NCI-H1436 (cell line): ENCODE results near the gene QPCTL.
"Not testable (repeated sequence)": the region's sequence is repeated elsewhere in the genome, so short reads cannot be mapped to it uniquely, and the experiment has no call there.

ENCODE experiments used
- DNase-seq: peaks from one replicate; lab custom pipeline; 2025; lab: John Stamatoyannopoulos, UW

Gene QPCTL

GRCh38 chr19:45676851-45677263, 15.6 kb upstream of the QPCTL start:
- DNase-seq: no peak

- peak; percentile 84 for DNase-seq
Measured at GRCh38 chr19:45677351-45678230, 14.9 kb upstream of the QPCTL start.

- peak; percentile 62 for DNase-seq
Measured at GRCh38 chr19:45681391-45682015, 11.0 kb upstream of the QPCTL start.

- no peak for DNase-seq
Measured at GRCh38 chr19:45682117-45682516, 10.3 kb upstream of the QPCTL start.

- DNase-seq: no peak
Measured at GRCh38 chr19:45682908-45683307, 9.6 kb upstream of the QPCTL start.

- not testable (repeated sequence) for DNase-seq
Measured at GRCh38 chr19:45685045-45685444, 7.4 kb upstream of the QPCTL start.

GRCh38 chr19:45687599-45687998, 4.9 kb upstream of the QPCTL start:
- DNase-seq: no peak

GRCh38 chr19:45691516-45692186, 815 bp upstream of the QPCTL start, which contains the start of gene SNRPD2:
Gene SNRPD2 (minus strand): TSS chr19:45691953. CDS start chr19:45691888, 65 bp downstream.
- peak; percentile 88 for DNase-seq

- peak; percentile 64 for DNase-seq
Measured at GRCh38 chr19:45693106-45693788, 781 bp downstream of the QPCTL start.

- no peak for DNase-seq
Measured at GRCh38 chr19:45701676-45702075, 9.2 kb downstream of the QPCTL start.

GRCh38 chr19:45705115-45705514, 12.6 kb downstream of the QPCTL start:
- no peak for DNase-seq

- DNase-seq: no peak
Measured at GRCh38 chr19:45705710-45706415, 13.4 kb downstream of the QPCTL start.

- no peak for DNase-seq
Measured at GRCh38 chr19:45710356-45711130, 18.1 kb downstream of the QPCTL start.

GRCh38 chr19:45711851-45712698, 19.6 kb downstream of the QPCTL start:
- DNase-seq: no peak

- no peak for DNase-seq
Measured at GRCh38 chr19:45712699-45713067, 20.2 kb downstream of the QPCTL start.

GRCh38 chr19:45713141-45713540, 20.7 kb downstream of the QPCTL start:
- no peak for DNase-seq

GRCh38 chr19:45715139-45715538, 22.7 kb downstream of the QPCTL start:
- DNase-seq: no peak

GRCh38 chr19:45716359-45717130, 24.1 kb downstream of the QPCTL start:
- no peak for DNase-seq
